ENCODE results near the gene DUSP28. TPM values are rescaled to one million over a fixed set of nuclear protein-coding genes. Genes with fewer than 3 reads are reported as not detected.

DUSP28 gene
- total and polyA plus RNA-seq, 10 of the 15 experiments (the other 5 are each of a cell fraction or from before 2014, with no cell fraction given), result 2.5 to 12.5 (median 6.4) TPM

- H3K79me2 ChIP-seq (ENCODE audit: control insufficient read depth, insufficient read depth, low read length), result peaks cover 50% of the 10 kb centered on the region
- in situ Hi-C loops (cut with MboI), result no loop called here
- intact Hi-C loops (cut with micrococcal nuclease; ENCODE audit: unreplicated experiment), result loop anchor here (1.0 to 2.0 kb wide), 2 partner anchors 35 to 71 kb away; no protein-coding TSS in a partner anchor
- H3K9ac ChIP-seq (ENCODE audit: control insufficient read depth, insufficient read depth, low read length), result peak overlapping the region; percentile 84
- peak overlapping the region; percentile 92 for H3K27ac ChIP-seq (ENCODE audit: control insufficient read depth, insufficient read depth)
- H3K4me3 ChIP-seq, result peak overlapping the region; percentile 95
- BruUV-seq (replicated peaks), result TSS peak; percentile 92
- H3K27me3 ChIP-seq (replicated peaks in 1 of 2; ENCODE audit: control insufficient read depth in 2 of 2, insufficient read depth in 2 of 2, low read length in 1 of 2), result no peaks in the 10 kb centered on the region
- DNase-seq (ENCODE audit: low read depth, low spot score) (no peak), FAIRE-seq (no peak), ATAC-seq (no peak)
- ChIA-PET SMC1A (ENCODE audit: uncharacterized antibody, unreplicated experiment) (interaction anchor here (0.9 to 6.4 kb wide), 6 partner anchors 17 to 564 kb away, joined by 3 to 124 read pairs (median 10); partner anchors contain the start of genes ANKMY1, DUSP28 and PASK), CTCF (interaction anchor here (1.4 to 11.9 kb wide), 5 partner anchors 13 to 72 kb away, joined by 3 to 196 read pairs (median 25); partner anchors contain the start of genes ANKMY1, DUSP28 and RNPEPL1), POLR2A (interaction anchor here (0.8 to 6.7 kb wide), 13 partner anchors 11 to 453 kb away, joined by 3 to 233 read pairs (median 6); partner anchors contain the start of genes DUSP28, GPR35 and RNPEPL1), RAD21 (ENCODE audit: unreplicated experiment) (interaction anchor here (2.4 to 10.9 kb wide), 4 partner anchors 17 to 71 kb away, joined by 7 to 206 read pairs (median 30); partner anchors contain the start of genes ANKMY1, DUSP28 and RNPEPL1)
- peaks cover 0 to 2% of the 10 kb centered on the region in 2 experiments; a peak in 2 of 4 replicates for H3K36me3 ChIP-seq (ENCODE audit: control insufficient read depth in 2 of 2, insufficient read depth in 2 of 2, low read length in 1 of 2)
- H2AFZ ChIP-seq (ENCODE audit: control insufficient read depth, low read depth, low read length), result no peak overlapping the region
- WGBS (ENCODE audit: insufficient coverage, insufficient replicate concordance, low lambda C conversion rate, missing lambda C conversion rate), result under 1% methylated on average over 20 of the region's 20 CpGs
- TF ChIP-seq TCF3 (IDR thresholded peaks at IDR 0.05; ENCODE audit: borderline replicate concordance, insufficient read depth, low read depth, low read length) (no peak), HDAC2 (IDR thresholded peaks at IDR 0.05) (0 out of 2 replicates have a peak, but pooled peaks have one; percentile 37), IKZF2 (IDR thresholded peaks at IDR 0.05) (no peak), JUNB (IDR thresholded peaks at IDR 0.05) (no peak), ZNF622 (IDR thresholded peaks at IDR 0.05) (no peak), NFYA (IDR thresholded peaks at IDR 0.05; ENCODE audit: borderline replicate concordance, low read depth, low read length) (no peak), HDAC6 (IDR thresholded peaks at IDR 0.05; ENCODE audit: unreplicated experiment) (peak; percentile 49), BCL3 (IDR thresholded peaks at IDR 0.05; ENCODE audit: borderline replicate concordance, insufficient read depth, low read depth, low read length, poor library complexity, severe bottlenecking) (no peak), GATAD2B (conservative IDR thresholded peaks at IDR 0.05; ENCODE audit: low read depth) (no peak), E4F1 (IDR thresholded peaks at IDR 0.05; ENCODE audit: borderline replicate concordance, partially characterized antibody) (no peak), HCFC1 (IDR thresholded peaks at IDR 0.05; ENCODE audit: low read length) (no peak), BHLHE40 (IDR thresholded peaks at IDR 0.05; ENCODE audit: borderline replicate concordance in 1 of 2, low read depth in 2 of 2, low read length in 1 of 2) (no peak), NR2C1 (IDR thresholded peaks at IDR 0.05) (no peak), MLLT1 (IDR thresholded peaks at IDR 0.05) (peak; percentile 73; the same call in 1 of the 2 replicates)
- H4K20me1 ChIP-seq (ENCODE audit: control insufficient read depth, insufficient read depth), result no peaks in the 10 kb centered on the region; the same call in 1 of the 2 replicates
- peaks cover 36% of the 10 kb centered on the region for H3K4me1 ChIP-seq (ENCODE audit: control insufficient read depth, insufficient read depth, low read length)
- no peaks in the 10 kb centered on the region; the same call in 1 of the 3 replicates for H3K9me3 ChIP-seq (replicated peaks; ENCODE audit: control insufficient read depth, insufficient read depth, low read length)
- peak overlapping the region; percentile 73 for H3K4me2 ChIP-seq (ENCODE audit: control insufficient read depth, insufficient read depth)
Observed at GRCh38 chr2:240585681-240586197, 25.6 kb downstream of the DUSP28 start.
